Neural cell (in vitro differentiated cells): ENCODE results near the gene FOXS1. TPM values are rescaled to one million over a fixed set of nuclear protein-coding genes. Genes with fewer than 3 reads are reported as not detected.

Experiments
- H2AFZ ChIP-seq: fragments of 200-600, 300-800 bp; sonication (generic), shearing (Covaris generic); 2 replicates; pipeline ENCODE4 v1.6.0; 2014; ENCODE audit warnings: low read depth, mild to moderate bottlenecking, antibody characterized with exemption, low read length, moderate library complexity
- H3F3A ChIP-seq: fragments of 200-600 bp; shearing (Covaris generic); 2 replicates; pipeline ENCODE4 v1.6.1; 2016; ENCODE audit warnings: mild to moderate bottlenecking, moderate library complexity, mixed read lengths, antibody characterized with exemption, low read length; ENCODE audit not compliant: insufficient read depth, poor library complexity, severe bottlenecking
- H3K27ac ChIP-seq: fragments of 200-600, 300-800 bp; sonication (generic), shearing (Covaris generic); 2 replicates; pipeline ENCODE4 v1.5.1; 2014; ENCODE audit warnings: mild to moderate bottlenecking, low read length, moderate library complexity
- H3K27me3 ChIP-seq: fragments of 300-800, 200-600 bp; sonication (generic), shearing (Covaris generic); 2 replicates; pipeline ENCODE4 v1.6.0; 2014; ENCODE audit warnings: mild to moderate bottlenecking, low read depth, low read length, moderate library complexity; ENCODE audit not compliant: insufficient read depth
- H3K36me3 ChIP-seq: fragments of 300-800, 200-600 bp; sonication (generic), shearing (Covaris generic); 2 replicates; pipeline ENCODE4 v1.5.1; 2014; ENCODE audit warnings: mild to moderate bottlenecking, antibody characterized with exemption, low read length, moderate library complexity; ENCODE audit not compliant: insufficient read depth
- H3K4me2 ChIP-seq: fragments of 300-800, 200-600 bp; sonication (generic), shearing (Covaris generic); 2 replicates; pipeline ENCODE4 v1.6.0; 2014; ENCODE audit warnings: mild to moderate bottlenecking, low read length
- H3K4me3 ChIP-seq: fragments of 300-800, 200-600 bp; sonication (generic), shearing (Covaris generic); 2 replicates; pipeline ENCODE4 v1.5.1; 2014; ENCODE audit warnings: mild to moderate bottlenecking, low read length, moderate library complexity
- H3K79me2 ChIP-seq: fragments of 200-600 bp; shearing (Covaris generic); replicated peaks from 2 replicates; pipeline ENCODE4 v1.6.0; 2014; ENCODE audit warnings: mild to moderate bottlenecking, low read length, moderate library complexity; ENCODE audit not compliant: insufficient read depth
- H3K9ac ChIP-seq: fragments of 300-800, 200-600 bp; sonication (generic), shearing (Covaris generic); 2 replicates; pipeline ENCODE4 v1.6.1; 2016; ENCODE audit warnings: mild to moderate bottlenecking, low read length, mixed read lengths
- H3K9me2 ChIP-seq: fragments of 200-600 bp; shearing (Covaris generic); 2 replicates; pipeline ENCODE4 v1.6.1; 2016; ENCODE audit warnings: mild to moderate bottlenecking, low read length, mixed read lengths; ENCODE audit not compliant: insufficient read depth
- H3K9me3 ChIP-seq: fragments of 200-600, 300-800 bp; sonication (generic), shearing (Covaris generic); 2 replicates; pipeline ENCODE4 v1.6.1; 2016; ENCODE audit warnings: mild to moderate bottlenecking, mixed run types, low read length, moderate library complexity, mixed read lengths
- H4K20me1 ChIP-seq: fragments of 200-600 bp; shearing (Covaris generic); 2 replicates; pipeline ENCODE4 v1.6.1; 2016; ENCODE audit warnings: mild to moderate bottlenecking, mixed run types; ENCODE audit not compliant: insufficient read depth
- CTCF ChIP-seq: fragments of 450-650 bp; IDR thresholded peaks from 2 replicates; pipeline ENCODE4 v1.5.1; 2014; ENCODE audit warnings: antibody characterized with exemption, mild to moderate bottlenecking, moderate library complexity; ENCODE audit not compliant: poor library complexity, severe bottlenecking
- EP300 ChIP-seq: fragments of 450-650 bp; conservative IDR thresholded peaks from 2 replicates; pipeline ENCODE4 v1.6.1; 2014; ENCODE audit warnings: antibody characterized with exemption, mild to moderate bottlenecking, moderate library complexity; ENCODE audit not compliant: poor library complexity, severe bottlenecking
- EZH2 ChIP-seq: fragments of 200-600, 300-800 bp; shearing (Covaris generic), sonication (generic); IDR thresholded peaks from 2 replicates; pipeline ENCODE4 v1.6.1; 2014; ENCODE audit warnings: antibody characterized with exemption, low read length, borderline replicate concordance, mild to moderate bottlenecking; ENCODE audit not compliant: insufficient read depth, poor library complexity, severe bottlenecking
- MXI1 ChIP-seq: fragments of 450-650 bp; conservative IDR thresholded peaks from 2 replicates; pipeline ENCODE4 v1.6.1; 2014; ENCODE audit warnings: antibody characterized with exemption, mild to moderate bottlenecking; ENCODE audit not compliant: poor library complexity, severe bottlenecking
- POLR2AphosphoS5 ChIP-seq: IDR thresholded peaks from 2 replicates; pipeline ENCODE4 v1.6.1; 2012
- RAD21 ChIP-seq: fragments of 450-650 bp; conservative IDR thresholded peaks from 2 replicates; pipeline ENCODE4 v1.6.1; 2014; ENCODE audit warnings: antibody characterized with exemption, mild to moderate bottlenecking, moderate library complexity
- REST ChIP-seq: IDR thresholded peaks from 2 replicates; pipeline ENCODE4 v1.6.1; 2012; ENCODE audit warnings: borderline replicate concordance
- SMC3 ChIP-seq: fragments of 450-650 bp; conservative IDR thresholded peaks from 2 replicates; pipeline ENCODE4 v1.6.1; 2014; ENCODE audit warnings: antibody characterized with exemption, mild to moderate bottlenecking, moderate library complexity; ENCODE audit not compliant: poor library complexity
- TAF1 ChIP-seq: IDR thresholded peaks from 2 replicates; pipeline ENCODE4 v1.6.1; 2012; ENCODE audit warnings: low read depth
- polyA plus RNA-seq: library from polyadenylated mRNA; depleted of rRNA; stranded (reverse); fragments of >200 nt; gene quantifications from 2 replicates; pipeline ENCODE4 v1.2.3, GENCODE V29; 2014

The FOXS1 gene
- polyA plus RNA-seq, 1 donor from 2014 or later, result not detected

GRCh38 chr20:31846793-31847138 lies 1.4 kb upstream of the FOXS1 start:
- no peaks in the 10 kb centered on the region for H3F3A ChIP-seq
- H3K9ac ChIP-seq, result no peak overlapping the region
- H3K27ac ChIP-seq, result no peak overlapping the region
- H3K4me2 ChIP-seq, result no peak overlapping the region
- H3K9me2 ChIP-seq, result no peaks in the 10 kb centered on the region
- H3K4me3 ChIP-seq, result no peak overlapping the region
- H2AFZ ChIP-seq, result no peak overlapping the region
- no peak for TF ChIP-seq SMC3
- TF ChIP-seq TAF1, result no peak
- no peak for TF ChIP-seq REST
- TF ChIP-seq EZH2, result no peak
- TF ChIP-seq POLR2AphosphoS5, result no peak
- TF ChIP-seq CTCF, result no peak
- no peak for TF ChIP-seq MXI1
- TF ChIP-seq RAD21, result no peak
- no peak for TF ChIP-seq EP300
- H3K27me3 ChIP-seq, result peaks cover 14% of the 10 kb centered on the region
- no peaks in the 10 kb centered on the region for H3K79me2 ChIP-seq
- no peaks in the 10 kb centered on the region for H3K9me3 ChIP-seq
- H4K20me1 ChIP-seq, result no peaks in the 10 kb centered on the region
- no peaks in the 10 kb centered on the region for H3K36me3 ChIP-seq

GRCh38 chr20:31844737-31845299 lies 586 bp downstream of the FOXS1 start:
- H3K79me2 ChIP-seq, result no peaks in the 10 kb centered on the region
- peaks cover 6% of the 10 kb centered on the region for H3K27me3 ChIP-seq
- TF ChIP-seq SMC3 (no peak), CTCF (no peak), EZH2 (no peak), MXI1 (no peak), REST (no peak), EP300 (no peak), POLR2AphosphoS5 (no peak), RAD21 (no peak), TAF1 (no peak)
- H3K9me2 ChIP-seq, result no peaks in the 10 kb centered on the region
- H3K36me3 ChIP-seq, result no peaks in the 10 kb centered on the region
- no peak overlapping the region for H2AFZ ChIP-seq
- H3K4me2 ChIP-seq, result no peak overlapping the region
- H3K27ac ChIP-seq, result no peak overlapping the region
- H4K20me1 ChIP-seq, result no peaks in the 10 kb centered on the region
- no peaks in the 10 kb centered on the region for H3F3A ChIP-seq
- H3K9me3 ChIP-seq, result no peaks in the 10 kb centered on the region
- no peak overlapping the region for H3K4me3 ChIP-seq
- H3K9ac ChIP-seq, result no peak overlapping the region
